ENCODE data around the gene KRTAP4-11.

GRCh38 chr17:41103896-41104295 is 14.3 kb downstream of the KRTAP4-11 start:
- TF ChIP-seq ELF1 (IDR thresholded peaks at IDR 0.05; ENCODE audit: borderline replicate concordance, low read depth) (no peak), EZH2 (IDR thresholded peaks at IDR 0.05) (no peak), CTCF (IDR thresholded peaks at IDR 0.05 in 2 of 3, conservative IDR thresholded peaks at IDR 0.05 in 1 of 3; ENCODE audit: borderline replicate concordance in 1 of 3, insufficient read depth in 1 of 3, low read depth in 2 of 3, low read length in 2 of 3) (no peak), POLR2AphosphoS5 (IDR thresholded peaks at IDR 0.05; ENCODE audit: low read depth, low read length) (no peak), POLR2A (IDR thresholded peaks at IDR 0.05; ENCODE audit: borderline replicate concordance, extremely low read depth, insufficient read depth, insufficient read length) (no peak), SRF (IDR thresholded peaks at IDR 0.05; ENCODE audit: low read depth) (no peak), CEBPB (IDR thresholded peaks at IDR 0.05; ENCODE audit: low read depth) (no peak)
